Caki2 (cell line): ENCODE results near the gene TBPL1. TPM values are rescaled to one million over a fixed set of nuclear protein-coding genes. Genes with fewer than 3 reads are reported as not detected.

Experiments
- DNase-seq: peaks from one replicate; pipeline ENCODE4 v3.0.0-alpha.2; 2015; ENCODE audit warnings: low read depth
- in situ Hi-C: cut with HindIII; loops from 2 replicates; pipeline ENCODE4 v1.10.0; 2016; ENCODE audit warnings: low sequenced_read_pairs, low pct_unique_long_range_greater_than_20kb, mixed read lengths
- total RNA-seq: library from RNA; depleted of rRNA; stranded (reverse); fragments of >200 nt; shearing (Covaris generic); gene quantifications from 2 replicates; pipeline ENCODE4 v1.2.3, GENCODE V29; 2014; ENCODE audit warnings: low replicate concordance; rRNA removed

Gene TBPL1
- total RNA-seq, 1 experiment from 2014 or later: 48.8 TPM

DNA sequence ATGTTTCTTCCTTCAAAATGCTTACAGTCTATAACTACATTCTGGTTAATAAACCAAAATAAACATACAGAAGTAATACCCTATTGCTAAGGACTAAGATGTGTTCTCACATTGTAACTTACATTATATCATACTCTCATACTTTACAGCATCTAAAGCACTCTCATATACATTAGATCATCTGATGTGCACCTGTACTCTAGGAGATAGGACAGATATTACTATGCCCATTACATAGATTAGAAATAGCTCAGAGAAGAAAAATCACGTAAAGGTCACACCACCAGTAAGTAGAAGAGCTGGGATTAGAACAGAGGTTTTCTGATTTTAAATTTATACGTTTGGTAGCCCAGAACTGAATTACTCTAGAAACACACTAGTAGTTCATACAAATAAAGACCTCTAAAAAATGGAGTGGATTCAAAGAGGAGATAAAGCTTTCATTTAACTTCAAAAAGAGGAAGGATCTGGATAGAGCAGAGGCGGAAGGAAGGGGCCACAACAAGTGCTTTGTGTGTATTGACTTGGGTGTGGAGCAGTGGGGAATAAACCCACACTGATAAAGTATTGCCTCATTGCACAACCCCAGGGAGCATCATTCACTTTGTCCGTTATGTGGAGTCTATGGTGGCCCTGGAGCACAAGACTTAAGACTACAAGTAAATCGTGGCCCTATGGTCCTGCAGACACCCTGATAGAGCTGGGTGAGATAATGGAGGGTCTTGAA is 68.5 kb downstream of the TBPL1 start:
- no peak for DNase-seq
- in situ Hi-C loops: no loop called here

DNA sequence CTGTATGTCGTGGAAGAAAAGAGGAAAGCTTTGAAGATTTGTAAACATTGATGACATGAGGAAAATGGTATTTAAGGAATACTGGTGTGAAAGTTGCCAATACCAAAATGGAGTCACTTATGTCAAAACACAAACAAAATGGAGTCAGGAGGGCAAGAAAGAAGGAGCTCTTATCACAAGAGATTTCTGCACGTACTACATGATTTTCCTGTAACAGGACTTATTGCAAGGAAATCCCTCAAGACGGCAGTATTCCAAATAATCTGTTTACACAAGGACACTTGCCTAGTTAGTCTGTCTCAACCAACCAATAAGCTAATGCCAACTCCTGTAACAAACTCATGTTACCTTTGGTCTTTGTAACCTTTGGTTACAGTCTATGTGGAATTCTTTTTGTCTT is 69.6 kb downstream of the TBPL1 start:
- in situ Hi-C loops: no loop called here
- no peak for DNase-seq

DNA sequence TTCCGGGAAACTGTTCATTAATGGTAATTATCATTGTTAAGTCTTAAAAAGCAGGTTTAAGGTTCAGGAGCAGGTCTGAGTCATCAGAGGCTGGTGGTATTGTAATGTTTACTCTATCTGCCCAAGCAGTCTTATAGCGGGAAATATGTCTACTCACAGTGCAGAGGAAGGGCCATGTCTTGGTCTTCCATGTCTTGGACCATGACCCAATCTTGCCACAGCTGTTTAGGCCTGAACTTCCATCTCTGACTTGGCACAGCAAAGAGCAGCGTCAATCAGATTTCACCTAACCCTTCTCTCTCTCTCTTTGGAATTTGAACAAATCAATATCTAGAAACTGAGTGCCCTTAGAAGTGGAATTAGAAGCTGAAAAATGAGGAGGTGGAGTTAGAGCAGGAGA is 73.6 kb downstream of the TBPL1 start:
- in situ Hi-C loops: no loop called here
- no peak for DNase-seq

DNA sequence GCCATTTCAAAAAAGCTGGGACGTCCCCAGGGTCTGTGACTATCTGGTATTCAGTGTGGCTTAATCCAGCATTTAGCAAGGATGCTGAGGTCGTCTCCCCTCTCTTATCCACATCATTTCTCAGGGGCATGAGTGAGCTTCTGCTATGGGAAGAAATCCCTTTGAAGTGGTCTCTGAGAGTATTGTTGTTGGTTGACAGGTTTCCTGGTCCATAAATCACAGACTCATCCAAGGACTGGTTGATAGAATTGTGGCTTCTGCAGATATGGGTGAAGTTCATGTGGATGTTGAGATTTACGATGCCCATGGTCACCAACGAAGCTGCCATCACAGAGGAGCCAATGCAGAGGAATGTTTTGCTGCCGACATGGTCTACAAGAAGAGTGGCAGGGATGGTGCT is 75.4 kb downstream of the TBPL1 start:
- no peak for DNase-seq
- in situ Hi-C loops: no loop called here

DNA sequence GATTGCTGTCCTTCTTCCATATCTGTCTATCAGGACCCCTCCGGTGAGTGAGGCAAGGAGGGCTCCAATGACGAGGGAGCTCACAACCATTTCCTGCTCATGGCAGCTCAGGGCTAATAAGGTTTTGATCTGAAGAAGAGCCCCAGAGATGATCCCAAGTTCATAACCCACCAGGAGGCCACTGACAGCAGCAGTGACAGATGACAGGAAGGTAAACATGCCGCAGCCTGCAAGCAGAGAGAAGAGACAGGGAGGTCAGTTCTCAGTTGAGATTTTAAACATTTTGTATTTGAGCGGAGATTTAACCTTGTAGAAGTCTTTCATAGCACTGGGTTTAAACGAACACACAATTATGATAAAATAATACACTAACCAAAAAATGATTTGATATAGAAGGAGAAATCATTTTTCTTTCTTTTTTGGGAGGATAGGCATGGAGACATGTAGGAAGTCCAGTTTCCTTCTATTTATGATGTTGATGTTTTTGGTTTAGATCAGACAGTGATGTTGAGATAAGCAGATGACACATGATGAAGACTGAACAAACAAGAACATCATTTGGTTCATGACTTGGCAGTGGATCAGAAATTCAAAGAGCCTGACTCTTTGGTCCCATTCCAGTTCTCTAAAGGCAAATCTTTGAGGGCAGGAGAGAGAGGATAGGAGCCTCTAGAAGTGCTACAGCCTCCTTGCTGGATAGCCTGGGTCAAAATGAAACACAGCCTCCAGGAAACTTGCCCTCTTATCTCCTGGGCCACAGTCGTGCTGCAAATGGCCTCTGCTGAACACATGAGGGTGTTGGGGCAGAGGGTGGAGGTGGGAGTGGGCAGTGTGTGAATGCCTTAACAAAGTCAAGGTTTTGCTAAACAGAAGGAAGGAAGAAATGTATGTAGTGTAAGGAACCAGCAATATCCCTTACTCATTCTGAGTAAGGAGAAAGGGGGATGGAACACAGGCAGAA is 76.8 kb downstream of the TBPL1 start:
- DNase-seq: peak; percentile 46
- in situ Hi-C loops: no loop called here

- in situ Hi-C loops: no loop called here
- no peak for DNase-seq
Measured at GRCh38 chr6:134031696-134032255, 78.8 kb downstream of the TBPL1 start.

GRCh38 chr6:134034478-134034877 is 81.5 kb downstream of the TBPL1 start:
- in situ Hi-C loops: no loop called here
- DNase-seq: no peak

- in situ Hi-C loops: no loop called here
Measured at GRCh38 chr6:134034961-134035822, 82.2 kb downstream of the TBPL1 start.

DNA sequence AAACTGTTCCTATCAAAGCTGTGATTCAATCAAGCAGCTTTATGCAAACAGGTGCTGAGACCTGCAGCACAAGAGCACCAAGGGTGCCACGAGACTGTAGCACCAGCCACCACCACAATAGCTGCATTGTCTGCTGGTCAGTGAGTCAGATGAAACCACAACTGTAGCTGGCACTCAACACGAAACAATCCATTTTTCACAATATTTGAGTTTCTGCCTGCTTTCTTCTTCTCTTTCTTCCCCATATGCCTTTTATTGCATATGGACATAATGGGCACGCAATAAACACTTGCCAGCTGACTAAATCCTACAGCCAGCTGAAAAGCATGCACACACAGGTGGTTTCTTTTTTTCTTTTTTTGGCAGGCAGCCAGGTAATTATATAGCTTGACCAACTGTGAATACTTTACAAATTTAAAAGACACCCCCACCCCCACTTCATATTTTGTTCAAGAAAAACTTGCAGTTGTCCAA is 82.8 kb downstream of the TBPL1 start:
- in situ Hi-C loops: no loop called here
- peak; percentile 81 for DNase-seq

More at GRCh38 chr6:134034961-134035822, 82.2 kb downstream of the TBPL1 start:
- DNase-seq: peak; percentile 31

- in situ Hi-C loops: no loop called here
- no peak for DNase-seq
Measured at GRCh38 chr6:134039116-134039515, 86.1 kb downstream of the TBPL1 start.

Other genes starting within 250 kb of the TBPL1 start
- gene TCF21, start 64.1 kb upstream of the TBPL1 start, total RNA-seq: not detected in 2 replicates
- gene SLC2A12, start 99.4 kb downstream of the TBPL1 start, total RNA-seq: 5.8 and 11.8 TPM in 2 replicates